ENCODE measurements around the gene ELMOD2. TPM values are rescaled to one million over a fixed set of nuclear protein-coding genes. Genes with fewer than 3 reads are reported as not detected.
A peak's percentile ranks its signal among the peaks of the same experiment; 100 is the strongest.

The ELMOD2 gene
- total RNA-seq, 1 experiment from 2014 or later = 27.4 TPM

DNA sequence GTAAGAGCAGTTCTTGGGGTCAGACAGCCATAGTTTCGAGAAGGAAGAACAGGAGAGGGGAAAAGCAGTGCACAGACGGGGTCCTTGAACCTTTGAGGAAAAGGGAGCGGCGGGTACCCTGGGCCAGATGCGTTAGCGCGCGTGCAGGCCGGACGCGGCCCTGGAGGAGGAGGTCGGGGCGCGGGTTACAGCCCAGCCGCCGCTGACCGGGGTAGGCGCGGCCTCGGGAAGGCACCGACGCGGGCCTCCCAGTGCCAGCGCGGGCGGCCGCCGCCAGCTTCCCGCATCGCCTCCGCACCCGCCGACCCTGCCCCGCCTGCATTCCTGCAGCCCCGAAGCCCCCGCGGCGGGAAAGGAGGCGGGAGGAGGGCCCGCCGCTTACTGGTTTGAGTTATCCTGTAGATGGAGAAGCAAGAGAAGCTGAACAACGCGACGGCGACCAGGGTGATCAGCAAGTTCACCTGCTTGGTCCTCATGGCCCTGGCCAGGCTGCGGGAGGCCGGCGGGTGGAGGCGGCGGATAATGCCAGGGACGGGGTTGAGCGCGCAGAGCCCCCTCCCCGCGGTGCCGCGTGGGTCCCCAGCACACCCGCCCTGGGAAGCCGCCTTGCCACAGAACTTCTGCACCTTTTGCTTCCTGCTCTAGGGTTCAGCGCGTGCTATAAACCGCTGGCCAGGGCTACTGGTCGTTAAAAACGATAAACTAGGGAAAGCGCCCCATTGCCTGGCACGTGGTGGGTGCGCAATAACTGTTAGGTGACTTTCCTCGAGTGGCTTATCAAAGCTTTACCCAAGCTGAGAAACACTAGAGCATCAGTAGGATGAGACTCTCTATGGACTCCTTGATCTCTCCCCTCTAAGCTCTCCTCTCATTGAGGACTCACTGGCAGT, 26.0 kb upstream of the ELMOD2 start, which contains the start of gene MGAT4D:
Gene MGAT4D, minus strand, starts transcription at position 547 of the 890 bp plus-strand sequence. Its CDS starts 71 bp downstream, at position 476.
- ATAC-seq (peak; percentile 96), DNase-seq (ENCODE audit: low spot score) (peak; percentile 63)
- CTCF ChIA-PET = interaction anchor here (0.5 to 2.5 kb wide), 3 partner anchors 26 to 168 kb away, joined by 3 to 8 read pairs (median 6); partner anchors contain the start of gene ELMOD2
- H3K4me3 Mint-ChIP-seq = peak within 1 kb of the TSS; percentile 79
- H3K9me3 Mint-ChIP-seq = no peaks in the 10 kb centered on the region
- POLR2A ChIA-PET = interaction anchor here (2.0 kb wide), 1 partner anchor 125 kb away, joined by 7 read pairs; the partner anchor contains the start of gene SCOC
- peaks cover 61% of the 10 kb centered on the region for H3K27me3 Mint-ChIP-seq (ENCODE audit: low read depth)
- 0 out of 2 replicates have a peak, but pooled peaks cover 3% of the 10 kb centered on the region for H3K4me1 Mint-ChIP-seq
- H3K27ac Mint-ChIP-seq = no peak within 1 kb of the TSS
- no peaks in the 10 kb centered on the region for H3K36me3 Mint-ChIP-seq
- no peak for TF ChIP-seq ETV6 (CRISPR knock-in tag; IDR thresholded peaks at IDR 0.05)
- TF ChIP-seq, protein P1, sequence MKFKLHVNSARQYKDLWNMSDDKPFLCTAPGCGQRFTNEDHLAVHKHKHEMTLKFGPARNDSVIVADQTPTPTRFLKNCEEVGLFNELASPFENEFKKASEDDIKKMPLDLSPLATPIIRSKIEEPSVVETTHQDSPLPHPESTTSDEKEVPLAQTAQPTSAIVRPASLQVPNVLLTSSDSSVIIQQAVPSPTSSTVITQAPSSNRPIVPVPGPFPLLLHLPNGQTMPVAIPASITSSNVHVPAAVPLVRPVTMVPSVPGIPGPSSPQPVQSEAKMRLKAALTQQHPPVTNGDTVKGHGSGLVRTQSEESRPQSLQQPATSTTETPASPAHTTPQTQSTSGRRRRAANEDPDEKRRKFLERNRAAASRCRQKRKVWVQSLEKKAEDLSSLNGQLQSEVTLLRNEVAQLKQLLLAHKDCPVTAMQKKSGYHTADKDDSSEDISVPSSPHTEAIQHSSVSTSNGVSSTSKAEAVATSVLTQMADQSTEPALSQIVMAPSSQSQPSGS (CRISPR knock-in tag; IDR thresholded peaks at IDR 0.05; ENCODE audit: borderline replicate concordance, low read depth) = no peak
- peak; percentile 33; the same call in 1 of the 2 replicates for TF ChIP-seq SP1 (CRISPR knock-in tag; conservative IDR thresholded peaks at IDR 0.05)
- TF ChIP-seq, protein P2, sequence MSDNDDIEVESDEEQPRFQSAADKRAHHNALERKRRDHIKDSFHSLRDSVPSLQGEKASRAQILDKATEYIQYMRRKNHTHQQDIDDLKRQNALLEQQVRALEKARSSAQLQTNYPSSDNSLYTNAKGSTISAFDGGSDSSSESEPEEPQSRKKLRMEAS (CRISPR knock-in tag; IDR thresholded peaks at IDR 0.05) = peak; percentile 31; the same call in 1 of the 2 replicates
- no peak for TF ChIP-seq CBFB (CRISPR knock-in tag; IDR thresholded peaks at IDR 0.05; ENCODE audit: low read depth)
- TF ChIP-seq, protein P3, sequence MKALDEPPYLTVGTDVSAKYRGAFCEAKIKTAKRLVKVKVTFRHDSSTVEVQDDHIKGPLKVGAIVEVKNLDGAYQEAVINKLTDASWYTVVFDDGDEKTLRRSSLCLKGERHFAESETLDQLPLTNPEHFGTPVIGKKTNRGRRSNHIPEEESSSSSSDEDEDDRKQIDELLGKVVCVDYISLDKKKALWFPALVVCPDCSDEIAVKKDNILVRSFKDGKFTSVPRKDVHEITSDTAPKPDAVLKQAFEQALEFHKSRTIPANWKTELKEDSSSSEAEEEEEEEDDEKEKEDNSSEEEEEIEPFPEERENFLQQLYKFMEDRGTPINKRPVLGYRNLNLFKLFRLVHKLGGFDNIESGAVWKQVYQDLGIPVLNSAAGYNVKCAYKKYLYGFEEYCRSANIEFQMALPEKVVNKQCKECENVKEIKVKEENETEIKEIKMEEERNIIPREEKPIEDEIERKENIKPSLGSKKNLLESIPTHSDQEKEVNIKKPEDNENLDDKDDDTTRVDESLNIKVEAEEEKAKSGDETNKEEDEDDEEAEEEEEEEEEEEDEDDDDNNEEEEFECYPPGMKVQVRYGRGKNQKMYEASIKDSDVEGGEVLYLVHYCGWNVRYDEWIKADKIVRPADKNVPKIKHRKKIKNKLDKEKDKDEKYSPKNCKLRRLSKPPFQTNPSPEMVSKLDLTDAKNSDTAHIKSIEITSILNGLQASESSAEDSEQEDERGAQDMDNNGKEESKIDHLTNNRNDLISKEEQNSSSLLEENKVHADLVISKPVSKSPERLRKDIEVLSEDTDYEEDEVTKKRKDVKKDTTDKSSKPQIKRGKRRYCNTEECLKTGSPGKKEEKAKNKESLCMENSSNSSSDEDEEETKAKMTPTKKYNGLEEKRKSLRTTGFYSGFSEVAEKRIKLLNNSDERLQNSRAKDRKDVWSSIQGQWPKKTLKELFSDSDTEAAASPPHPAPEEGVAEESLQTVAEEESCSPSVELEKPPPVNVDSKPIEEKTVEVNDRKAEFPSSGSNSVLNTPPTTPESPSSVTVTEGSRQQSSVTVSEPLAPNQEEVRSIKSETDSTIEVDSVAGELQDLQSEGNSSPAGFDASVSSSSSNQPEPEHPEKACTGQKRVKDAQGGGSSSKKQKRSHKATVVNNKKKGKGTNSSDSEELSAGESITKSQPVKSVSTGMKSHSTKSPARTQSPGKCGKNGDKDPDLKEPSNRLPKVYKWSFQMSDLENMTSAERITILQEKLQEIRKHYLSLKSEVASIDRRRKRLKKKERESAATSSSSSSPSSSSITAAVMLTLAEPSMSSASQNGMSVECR (CRISPR knock-in tag; IDR thresholded peaks at IDR 0.05; ENCODE audit: borderline replicate concordance) = 0 out of 2 replicates have a peak, but pooled peaks have one; percentile 41
- TF ChIP-seq FOXJ3 (CRISPR knock-in tag; IDR thresholded peaks at IDR 0.05; ENCODE audit: borderline replicate concordance) = no peak
- no peak for TF ChIP-seq CREM (CRISPR knock-in tag; IDR thresholded peaks at IDR 0.05)
- TF ChIP-seq IRF2 (CRISPR knock-in tag; IDR thresholded peaks at IDR 0.05; ENCODE audit: borderline replicate concordance, low read depth) = no peak
- peak; percentile 70; the same call in 1 of the 2 replicates for TF ChIP-seq FOXP1 (CRISPR knock-in tag; IDR thresholded peaks at IDR 0.05; ENCODE audit: borderline replicate concordance)
- no peak for TF ChIP-seq GABPB1 (CRISPR knock-in tag; IDR thresholded peaks at IDR 0.05)
- TF ChIP-seq TEAD1 (CRISPR knock-in tag; IDR thresholded peaks at IDR 0.05) = peak; percentile 37; the same call in 1 of the 2 replicates
- TF ChIP-seq JAZF1 (CRISPR knock-in tag; IDR thresholded peaks at IDR 0.05) = no peak
- TF ChIP-seq GRHL2 (CRISPR knock-in tag; IDR thresholded peaks at IDR 0.05; ENCODE audit: insufficient replicate concordance, severe bottlenecking) = no peak
- 0 out of 2 replicates have a peak, but pooled peaks have one; percentile 25 for TF ChIP-seq MYBL2 (CRISPR knock-in tag; IDR thresholded peaks at IDR 0.05)
- no peak for TF ChIP-seq HMGA2 (CRISPR knock-in tag; IDR thresholded peaks at IDR 0.05)
- no peak for TF ChIP-seq TEAD4 (CRISPR knock-in tag; IDR thresholded peaks at IDR 0.05)
- TF ChIP-seq, protein P4, sequence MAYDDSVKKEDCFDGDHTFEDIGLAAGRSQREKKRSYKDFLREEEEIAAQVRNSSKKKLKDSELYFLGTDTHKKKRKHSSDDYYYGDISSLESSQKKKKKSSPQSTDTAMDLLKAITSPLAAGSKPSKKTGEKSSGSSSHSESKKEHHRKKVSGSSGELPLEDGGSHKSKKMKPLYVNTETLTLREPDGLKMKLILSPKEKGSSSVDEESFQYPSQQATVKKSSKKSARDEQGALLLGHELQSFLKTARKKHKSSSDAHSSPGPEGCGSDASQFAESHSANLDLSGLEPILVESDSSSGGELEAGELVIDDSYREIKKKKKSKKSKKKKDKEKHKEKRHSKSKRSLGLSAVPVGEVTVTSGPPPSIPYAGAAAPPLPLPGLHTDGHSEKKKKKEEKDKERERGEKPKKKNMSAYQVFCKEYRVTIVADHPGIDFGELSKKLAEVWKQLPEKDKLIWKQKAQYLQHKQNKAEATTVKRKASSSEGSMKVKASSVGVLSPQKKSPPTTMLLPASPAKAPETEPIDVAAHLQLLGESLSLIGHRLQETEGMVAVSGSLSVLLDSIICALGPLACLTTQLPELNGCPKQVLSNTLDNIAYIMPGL (CRISPR knock-in tag; IDR thresholded peaks at IDR 0.05) = 0 out of 2 replicates have a peak, but pooled peaks have one; percentile 49
- TF ChIP-seq, protein P5, sequence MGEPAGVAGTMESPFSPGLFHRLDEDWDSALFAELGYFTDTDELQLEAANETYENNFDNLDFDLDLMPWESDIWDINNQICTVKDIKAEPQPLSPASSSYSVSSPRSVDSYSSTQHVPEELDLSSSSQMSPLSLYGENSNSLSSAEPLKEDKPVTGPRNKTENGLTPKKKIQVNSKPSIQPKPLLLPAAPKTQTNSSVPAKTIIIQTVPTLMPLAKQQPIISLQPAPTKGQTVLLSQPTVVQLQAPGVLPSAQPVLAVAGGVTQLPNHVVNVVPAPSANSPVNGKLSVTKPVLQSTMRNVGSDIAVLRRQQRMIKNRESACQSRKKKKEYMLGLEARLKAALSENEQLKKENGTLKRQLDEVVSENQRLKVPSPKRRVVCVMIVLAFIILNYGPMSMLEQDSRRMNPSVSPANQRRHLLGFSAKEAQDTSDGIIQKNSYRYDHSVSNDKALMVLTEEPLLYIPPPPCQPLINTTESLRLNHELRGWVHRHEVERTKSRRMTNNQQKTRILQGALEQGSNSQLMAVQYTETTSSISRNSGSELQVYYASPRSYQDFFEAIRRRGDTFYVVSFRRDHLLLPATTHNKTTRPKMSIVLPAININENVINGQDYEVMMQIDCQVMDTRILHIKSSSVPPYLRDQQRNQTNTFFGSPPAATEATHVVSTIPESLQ (CRISPR knock-in tag; IDR thresholded peaks at IDR 0.05) = no peak
- TF ChIP-seq NFE2L1 (CRISPR knock-in tag; IDR thresholded peaks at IDR 0.05) = 0 out of 2 replicates have a peak, but pooled peaks have one; percentile 36
- TF ChIP-seq KAT7 (CRISPR knock-in tag; IDR thresholded peaks at IDR 0.05; ENCODE audit: borderline replicate concordance) = no peak
